ENCODE results near the gene P2RX3. TPM values are rescaled to one million over a fixed set of nuclear protein-coding genes. Genes with fewer than 3 reads are reported as not detected.

P2RX3 gene
- total RNA-seq, 4 donors from 2014 or later: not detected

- no peak for DNase-seq (ENCODE audit: extremely low spot score)
- no peak for TF ChIP-seq POLR2A (IDR thresholded peaks at IDR 0.05; ENCODE audit: low read depth)
- TF ChIP-seq EP300 (IDR thresholded peaks at IDR 0.05): no peak
- TF ChIP-seq POLR2AphosphoS5 (IDR thresholded peaks at IDR 0.05): no peak
- TF ChIP-seq CTCF (IDR thresholded peaks at IDR 0.05): no peak
- Histone ChIP-seq H3K4me1 (peaks cover 22 to 26% (median 24%) of the 10 kb centered on the region in 4 donors), H3K9me3 (no peaks in the 10 kb centered on the region), H3K27me3 (no peaks in the 10 kb centered on the region), H3K36me3 (peaks cover 17 to 50% (median 37%) of the 10 kb centered on the region in 4 donors), H3K27ac (replicated peaks in 1 of 4) (no peak overlapping the region), H3K4me3 (no peak overlapping the region)
- intact Hi-C loops (cut with DNase I): no loop called here
- 82% methylated on average over 3 of the region's 4 CpGs for WGBS
Measured at GRCh38 chr11:57405271-57405860, 67.2 kb downstream of the P2RX3 start.

- H3K9me3 ChIP-seq: no peaks in the 10 kb centered on the region
- 64% methylated on average over 4 of the region's 4 CpGs for WGBS
- intact Hi-C loops (cut with DNase I): no loop called here
- H3K27me3 ChIP-seq: no peaks in the 10 kb centered on the region
- H3K27ac ChIP-seq (replicated peaks in 1 of 4): peak overlapping the region in 2 of 4 donors; percentile 9 to 44
- H3K36me3 ChIP-seq: peaks cover 22 to 60% (median 44%) of the 10 kb centered on the region in 4 donors
- H3K4me1 ChIP-seq: peaks cover 22 to 26% (median 24%) of the 10 kb centered on the region in 4 donors
- DNase-seq (ENCODE audit: extremely low spot score): no peak
- TF ChIP-seq EP300 (IDR thresholded peaks at IDR 0.05) (no peak), POLR2AphosphoS5 (IDR thresholded peaks at IDR 0.05) (peak in 1 of 2 donors; percentile 8), POLR2A (IDR thresholded peaks at IDR 0.05; ENCODE audit: low read depth) (no peak), CTCF (IDR thresholded peaks at IDR 0.05) (no peak)
- no peak overlapping the region for H3K4me3 ChIP-seq
Measured at GRCh38 chr11:57406337-57406904, 68.3 kb downstream of the P2RX3 start.

GRCh38 chr11:57407010-57407920 lies 69.1 kb downstream of the P2RX3 start:
- H3K9me3 ChIP-seq: no peaks in the 10 kb centered on the region
- TF ChIP-seq POLR2A (IDR thresholded peaks at IDR 0.05; ENCODE audit: low read depth) (no peak), CTCF (IDR thresholded peaks at IDR 0.05) (no peak), EP300 (IDR thresholded peaks at IDR 0.05) (no peak), POLR2AphosphoS5 (IDR thresholded peaks at IDR 0.05) (no peak)
- DNase-seq (ENCODE audit: extremely low spot score): no peak
- H3K4me1 ChIP-seq: peaks cover 22 to 26% (median 24%) of the 10 kb centered on the region in 4 donors
- H3K36me3 ChIP-seq: peaks cover 24 to 67% (median 47%) of the 10 kb centered on the region in 4 donors
- H3K4me3 ChIP-seq: no peak overlapping the region
- no peaks in the 10 kb centered on the region for H3K27me3 ChIP-seq
- intact Hi-C loops (cut with DNase I): no loop called here
- peak overlapping the region; percentile 9 to 44 (median 34) for H3K27ac ChIP-seq (replicated peaks in 1 of 4)
- 88% methylated on average over 9 of the region's 9 CpGs for WGBS

- Histone ChIP-seq H3K36me3 (peaks cover 24 to 75% (median 52%) of the 10 kb centered on the region in 4 donors), H3K4me1 (peaks cover 22 to 28% (median 25%) of the 10 kb centered on the region in 4 donors), H3K27me3 (no peaks in the 10 kb centered on the region), H3K27ac (replicated peaks in 1 of 4) (peak overlapping the region in 1 of 4 donors; percentile 32), H3K4me3 (no peak overlapping the region), H3K9me3 (no peaks in the 10 kb centered on the region)
- no peak for DNase-seq (ENCODE audit: extremely low spot score)
- 95% methylated on average over 8 of the region's 8 CpGs for WGBS
- intact Hi-C loops (cut with DNase I): no loop called here
- no peak for TF ChIP-seq POLR2A (IDR thresholded peaks at IDR 0.05; ENCODE audit: low read depth)
- no peak for TF ChIP-seq POLR2AphosphoS5 (IDR thresholded peaks at IDR 0.05)
- no peak for TF ChIP-seq CTCF (IDR thresholded peaks at IDR 0.05)
- no peak for TF ChIP-seq EP300 (IDR thresholded peaks at IDR 0.05)
Measured at GRCh38 chr11:57407941-57408475, 69.9 kb downstream of the P2RX3 start.

Measured in esophagus muscularis mucosa (tissue), 4 donors.